HEK293 (cell line): ENCODE results near the gene JAZF1.

ENCODE experiments used
- CTCF ChIA-PET: fragments of 350-600 bp; formaldehyde crosslinking; extraction: SDS; loops from one replicate; lab custom pipeline; 2021; ENCODE audit warnings: antibody characterized with exemption; lab: Yijun Ruan, JAX
- POLR2A ChIA-PET: fragments of 300-600 bp; formaldehyde crosslinking; extraction: SDS; loops from one replicate; lab custom pipeline; 2020; ENCODE audit warnings: antibody characterized with exemption, inconsistent platforms; lab: Yijun Ruan, JAX
- H3K27ac ChIP-seq: fragments of 200-500 bp; sonication (Bioruptor generic); 2 replicates; pipeline ENCODE4 v1.5.1; 2014; ENCODE audit warnings: low read depth, low read length, control low read depth, inconsistent platforms; ENCODE audit errors: extremely low read depth
- H3K36me3 ChIP-seq, 2 experiments: fragments of 200-500 bp in 1 of 2; sonication (Bioruptor generic) in 1 of 2; 1 replicate in 1 of 2; 2 replicates in 1 of 2; pipeline ENCODE4 v1.5.1; 2014 to 2017; ENCODE audit warnings: inconsistent platforms in 2 of 2, low read length in 2 of 2; ENCODE audit not compliant: control insufficient read depth in 2 of 2, insufficient read depth in 1 of 2
- H3K4me1 ChIP-seq: fragments of 200-500 bp; sonication (Bioruptor generic); 2 replicates; pipeline ENCODE4 v1.5.1; 2014; ENCODE audit warnings: mild to moderate bottlenecking, low read length, inconsistent platforms; ENCODE audit not compliant: control insufficient read depth, insufficient read depth
- H3K4me3 ChIP-seq: 2 replicates; pipeline ENCODE4 v1.5.1; 2011; ENCODE audit warnings: low read depth, mild to moderate bottlenecking, control low read depth, low read length, moderate library complexity
- H3K9me3 ChIP-seq: fragments of 200-500 bp; sonication (Bioruptor generic); 2 replicates; pipeline ENCODE4 v1.5.1; 2014; ENCODE audit warnings: low read depth, low read length, inconsistent platforms; ENCODE audit not compliant: control insufficient read depth, insufficient read depth
- BCL11B ChIP-seq: fragments of 450-650 bp; formaldehyde crosslinking; IDR thresholded peaks from 2 replicates; pipeline ENCODE4 v1.5.1; 2016; ENCODE audit warnings: low read depth, missing biosample characterization, missing genetic modification characterization
- KLF7 ChIP-seq: fragments of 450-650 bp; formaldehyde crosslinking; IDR thresholded peaks from 2 replicates; pipeline ENCODE4 v1.5.1; 2016; ENCODE audit warnings: missing biosample characterization, missing genetic modification characterization, borderline replicate concordance
- REPIN1 ChIP-seq: fragments of 450-650 bp; formaldehyde crosslinking; IDR thresholded peaks from 2 replicates; pipeline ENCODE4 v1.5.1; 2017; ENCODE audit warnings: missing biosample characterization, missing genetic modification characterization, low read depth
- ZBTB1 ChIP-seq: fragments of 450-650 bp; formaldehyde crosslinking; IDR thresholded peaks from 2 replicates; pipeline ENCODE4 v1.5.1; 2016; ENCODE audit warnings: missing biosample characterization, missing genetic modification characterization
- ZEB2 ChIP-seq: fragments of 450-650 bp; formaldehyde crosslinking; IDR thresholded peaks from 2 replicates; pipeline ENCODE4 v1.5.1; 2016; ENCODE audit warnings: missing biosample characterization, missing genetic modification characterization
- ZFP41 ChIP-seq: fragments of 450-650 bp; formaldehyde crosslinking; IDR thresholded peaks from 2 replicates; pipeline ENCODE4 v1.5.1; 2016; ENCODE audit warnings: missing biosample characterization, missing genetic modification characterization, borderline replicate concordance
- ZNF10 ChIP-seq: fragments of 450-650 bp; formaldehyde crosslinking; IDR thresholded peaks from 2 replicates; pipeline ENCODE4 v1.5.1; 2017; ENCODE audit warnings: missing biosample characterization, missing genetic modification characterization
- ZNF169 ChIP-seq: fragments of 450-650 bp; formaldehyde crosslinking; IDR thresholded peaks from 2 replicates; pipeline ENCODE4 v1.5.1; 2016; ENCODE audit warnings: missing biosample characterization, missing genetic modification characterization
- ZNF2 ChIP-seq: fragments of 450-650 bp; formaldehyde crosslinking; IDR thresholded peaks from 2 replicates; pipeline ENCODE4 v1.5.1; 2016; ENCODE audit warnings: missing biosample characterization, missing genetic modification characterization
- ZNF510 ChIP-seq: fragments of 450-650 bp; formaldehyde crosslinking; IDR thresholded peaks from 2 replicates; pipeline ENCODE4 v1.5.1; 2018; ENCODE audit warnings: mild to moderate bottlenecking, missing genetic modification characterization, missing biosample characterization; ENCODE audit not compliant: insufficient replicate concordance
- ZNF544 ChIP-seq: fragments of 450-650 bp; formaldehyde crosslinking; IDR thresholded peaks from 2 replicates; pipeline ENCODE4 v1.5.0; 2017; ENCODE audit warnings: missing biosample characterization, missing genetic modification characterization
- ZNF548 ChIP-seq: fragments of 450-650 bp; formaldehyde crosslinking; IDR thresholded peaks from 2 replicates; pipeline ENCODE4 v1.5.1; 2016; ENCODE audit warnings: missing biosample characterization, missing genetic modification characterization
- ZNF670 ChIP-seq: fragments of 450-650 bp; formaldehyde crosslinking; IDR thresholded peaks from 2 replicates; pipeline ENCODE4 v1.5.1; 2016; ENCODE audit warnings: missing biosample characterization, missing genetic modification characterization, low read depth
- ZNF707 ChIP-seq: fragments of 450-650 bp; formaldehyde crosslinking; IDR thresholded peaks from 2 replicates; pipeline ENCODE4 v1.5.1; 2016; ENCODE audit warnings: missing biosample characterization, missing genetic modification characterization
- ZNF777 ChIP-seq: fragments of 450-650 bp; formaldehyde crosslinking; IDR thresholded peaks from 2 replicates; pipeline ENCODE4 v1.5.1; 2017; ENCODE audit warnings: missing biosample characterization, missing genetic modification characterization, borderline replicate concordance
- TF ChIP-seq, protein P1 (sequence below): fragments of 450-650 bp; formaldehyde crosslinking; IDR thresholded peaks from 2 replicates; pipeline ENCODE4 v1.5.1; 2016; ENCODE audit warnings: missing biosample characterization, missing genetic modification characterization
- TF ChIP-seq, protein P2 (sequence below): fragments of 450-650 bp; formaldehyde crosslinking; IDR thresholded peaks from 2 replicates; pipeline ENCODE4 v1.5.1; 2016; ENCODE audit warnings: missing biosample characterization, missing genetic modification characterization
- TF ChIP-seq, protein P3 (sequence below): fragments of 450-650 bp; formaldehyde crosslinking; IDR thresholded peaks from 2 replicates; pipeline ENCODE4 v1.5.1; 2016; ENCODE audit warnings: missing biosample characterization, missing genetic modification characterization
- TF ChIP-seq, protein P4 (sequence below): fragments of 450-650 bp; formaldehyde crosslinking; IDR thresholded peaks from 2 replicates; pipeline ENCODE4 v1.5.1; 2016; ENCODE audit warnings: missing biosample characterization, missing genetic modification characterization

The JAZF1 gene

DNA sequence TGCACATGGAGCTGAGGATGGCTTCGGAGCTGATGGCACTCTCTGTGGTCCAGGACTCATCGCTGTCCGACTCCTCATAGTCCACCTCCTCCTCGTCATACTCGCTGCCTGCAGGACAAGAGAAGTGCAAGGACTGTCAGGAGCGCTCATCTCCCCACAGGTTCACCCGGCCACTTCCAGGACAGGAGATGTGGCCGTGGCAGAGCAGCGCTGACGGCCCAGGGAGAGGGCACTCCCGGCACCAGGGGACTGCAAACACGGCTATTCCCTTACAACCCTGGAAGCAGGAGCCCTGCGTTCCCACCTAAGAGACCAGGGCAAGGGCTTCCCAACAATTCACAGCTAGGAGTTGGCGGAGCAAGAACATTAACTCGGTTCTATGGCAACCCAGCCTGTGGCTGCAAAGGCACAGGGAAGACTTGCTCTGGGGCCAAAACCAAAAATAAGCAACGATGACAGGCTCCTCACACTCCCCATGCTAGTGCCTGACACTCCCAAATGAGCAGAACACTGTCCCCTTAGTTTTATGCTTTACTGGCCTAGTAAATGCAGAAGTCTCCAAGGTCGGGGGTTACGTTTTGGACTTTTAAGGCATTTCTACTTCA, 339.7 kb downstream of the JAZF1 start (continued):
- no peak for TF ChIP-seq ZNF10 (tag by site-specific recombination)

DNA sequence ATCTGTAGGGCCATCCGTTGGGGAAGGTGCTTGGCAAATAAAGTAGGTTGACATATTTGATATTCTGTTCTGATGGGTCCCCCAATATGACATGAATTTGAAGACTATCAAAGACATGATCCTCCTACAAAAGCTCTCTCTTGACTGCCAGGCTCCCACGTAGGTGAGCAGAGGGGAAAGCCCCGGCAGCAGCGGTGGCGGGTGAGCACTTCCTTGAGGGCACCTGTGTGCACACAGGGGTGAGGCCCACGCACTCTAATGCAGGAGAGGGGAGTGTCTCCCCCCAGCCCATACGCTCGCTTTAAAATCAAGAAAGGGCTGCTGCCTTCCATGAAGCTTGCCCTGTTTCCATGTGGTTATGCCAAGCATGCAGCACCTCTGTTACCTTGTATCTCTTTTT, 340.3 kb downstream of the JAZF1 start:
- no peak overlapping the region for H3K4me3 ChIP-seq
- H3K4me1 ChIP-seq, result no peaks in the 10 kb centered on the region
- no peaks in the 10 kb centered on the region for H3K9me3 ChIP-seq
- POLR2A ChIA-PET, result no interaction called here
- H3K27ac ChIP-seq, result no peak overlapping the region
- TF ChIP-seq ZNF707 (tag by site-specific recombination), result no peak
- no peak for TF ChIP-seq ZNF544 (tag by site-specific recombination)
- TF ChIP-seq, protein P1, sequence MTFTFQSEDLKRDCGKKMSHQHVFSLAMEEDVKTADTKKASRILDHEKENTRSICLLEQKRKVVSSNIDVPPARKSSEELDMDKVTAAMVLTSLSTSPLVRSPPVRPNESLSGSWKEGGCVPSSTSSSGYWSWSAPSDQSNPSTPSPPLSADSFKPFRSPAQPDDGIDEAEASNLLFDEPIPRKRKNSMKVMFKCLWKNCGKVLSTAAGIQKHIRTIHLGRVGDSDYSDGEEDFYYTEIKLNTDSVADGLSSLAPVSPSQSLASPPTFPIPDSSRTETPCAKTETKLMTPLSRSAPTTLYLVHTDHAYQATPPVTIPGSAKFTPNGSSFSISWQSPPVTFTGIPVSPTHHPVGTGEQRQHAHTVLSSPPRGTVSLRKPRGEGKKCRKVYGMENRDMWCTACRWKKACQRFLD (tag by site-specific recombination), result no peak
- TF ChIP-seq, protein P2, sequence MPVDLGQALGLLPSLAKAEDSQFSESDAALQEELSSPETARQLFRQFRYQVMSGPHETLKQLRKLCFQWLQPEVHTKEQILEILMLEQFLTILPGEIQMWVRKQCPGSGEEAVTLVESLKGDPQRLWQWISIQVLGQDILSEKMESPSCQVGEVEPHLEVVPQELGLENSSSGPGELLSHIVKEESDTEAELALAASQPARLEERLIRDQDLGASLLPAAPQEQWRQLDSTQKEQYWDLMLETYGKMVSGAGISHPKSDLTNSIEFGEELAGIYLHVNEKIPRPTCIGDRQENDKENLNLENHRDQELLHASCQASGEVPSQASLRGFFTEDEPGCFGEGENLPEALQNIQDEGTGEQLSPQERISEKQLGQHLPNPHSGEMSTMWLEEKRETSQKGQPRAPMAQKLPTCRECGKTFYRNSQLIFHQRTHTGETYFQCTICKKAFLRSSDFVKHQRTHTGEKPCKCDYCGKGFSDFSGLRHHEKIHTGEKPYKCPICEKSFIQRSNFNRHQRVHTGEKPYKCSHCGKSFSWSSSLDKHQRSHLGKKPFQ (tag by site-specific recombination), result no peak
- TF ChIP-seq ZNF548 (tag by site-specific recombination), result no peak
- TF ChIP-seq ZNF169 (tag by site-specific recombination), result no peak
- no peak for TF ChIP-seq ZEB2 (tag by site-specific recombination)
- no peak for TF ChIP-seq BCL11B (tag by site-specific recombination)
- TF ChIP-seq, protein P3, sequence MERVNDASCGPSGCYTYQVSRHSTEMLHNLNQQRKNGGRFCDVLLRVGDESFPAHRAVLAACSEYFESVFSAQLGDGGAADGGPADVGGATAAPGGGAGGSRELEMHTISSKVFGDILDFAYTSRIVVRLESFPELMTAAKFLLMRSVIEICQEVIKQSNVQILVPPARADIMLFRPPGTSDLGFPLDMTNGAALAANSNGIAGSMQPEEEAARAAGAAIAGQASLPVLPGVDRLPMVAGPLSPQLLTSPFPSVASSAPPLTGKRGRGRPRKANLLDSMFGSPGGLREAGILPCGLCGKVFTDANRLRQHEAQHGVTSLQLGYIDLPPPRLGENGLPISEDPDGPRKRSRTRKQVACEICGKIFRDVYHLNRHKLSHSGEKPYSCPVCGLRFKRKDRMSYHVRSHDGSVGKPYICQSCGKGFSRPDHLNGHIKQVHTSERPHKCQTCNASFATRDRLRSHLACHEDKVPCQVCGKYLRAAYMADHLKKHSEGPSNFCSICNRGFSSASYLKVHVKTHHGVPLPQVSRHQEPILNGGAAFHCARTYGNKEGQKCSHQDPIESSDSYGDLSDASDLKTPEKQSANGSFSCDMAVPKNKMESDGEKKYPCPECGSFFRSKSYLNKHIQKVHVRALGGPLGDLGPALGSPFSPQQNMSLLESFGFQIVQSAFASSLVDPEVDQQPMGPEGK (tag by site-specific recombination), result no peak
- TF ChIP-seq ZNF510, result no peak
- no peak for TF ChIP-seq ZBTB1 (tag by site-specific recombination)
- TF ChIP-seq ZNF670 (tag by site-specific recombination), result no peak
- TF ChIP-seq ZNF777 (tag by site-specific recombination), result no peak
- no peak for TF ChIP-seq REPIN1
- no peak for TF ChIP-seq KLF7
- TF ChIP-seq, protein P4, sequence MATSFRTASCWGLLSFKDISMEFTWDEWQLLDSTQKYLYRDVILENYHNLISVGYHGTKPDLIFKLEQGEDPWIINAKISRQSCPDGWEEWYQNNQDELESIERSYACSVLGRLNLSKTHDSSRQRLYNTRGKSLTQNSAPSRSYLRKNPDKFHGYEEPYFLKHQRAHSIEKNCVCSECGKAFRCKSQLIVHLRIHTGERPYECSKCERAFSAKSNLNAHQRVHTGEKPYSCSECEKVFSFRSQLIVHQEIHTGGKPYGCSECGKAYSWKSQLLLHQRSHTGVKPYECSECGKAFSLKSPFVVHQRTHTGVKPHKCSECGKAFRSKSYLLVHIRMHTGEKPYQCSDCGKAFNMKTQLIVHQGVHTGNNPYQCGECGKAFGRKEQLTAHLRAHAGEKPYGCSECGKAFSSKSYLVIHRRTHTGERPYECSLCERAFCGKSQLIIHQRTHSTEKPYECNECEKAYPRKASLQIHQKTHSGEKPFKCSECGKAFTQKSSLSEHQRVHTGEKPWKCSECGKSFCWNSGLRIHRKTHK (tag by site-specific recombination), result no peak
- no peak for TF ChIP-seq ZFP41 (tag by site-specific recombination)
- no peak for TF ChIP-seq ZNF2
- TF ChIP-seq, all 188 proteins: peak for 0
- CTCF ChIA-PET, result interaction anchor here (0.9 kb wide), 1 partner anchor 180 kb away, joined by 3 read pairs; no protein-coding TSS in a partner anchor
- peaks cover 0 to 13% of the 10 kb centered on the region in 2 experiments; a peak in 1 of 3 replicates for H3K36me3 ChIP-seq
